ENCODE data around the gene SERPING1.
A peak's percentile ranks its signal among the peaks of the same experiment; 100 is the strongest.
"Not testable (repeated sequence)": the region's sequence is repeated elsewhere in the genome, so short reads cannot be mapped to it uniquely, and the experiment has no call there.

Gene SERPING1

GRCh38 chr11:57651408-57651807, 53.9 kb downstream of the SERPING1 start:
- peak overlapping the region in 1 of 3 experiments; percentile 28 for H3K27ac Mint-ChIP-seq

GRCh38 chr11:57652230-57652629, 54.7 kb downstream of the SERPING1 start:
- H3K4me3 Mint-ChIP-seq: not testable (repeated sequence)

More at GRCh38 chr11:57651408-57651807, 53.9 kb downstream of the SERPING1 start:
- H3K36me3 Mint-ChIP-seq (ENCODE audit: low read depth): no peaks in the 10 kb centered on the region
- H3K4me3 Mint-ChIP-seq: peak overlapping the region in 1 of 3 experiments; percentile 24
- H3K9me3 Mint-ChIP-seq: no peaks in the 10 kb centered on the region
- no peak for TF ChIP-seq CTCF (IDR thresholded peaks at IDR 0.05; ENCODE audit: unreplicated experiment in 3 of 3)
- H3K4me1 Mint-ChIP-seq: peaks cover 58% of the 10 kb centered on the region
- H3K27me3 Mint-ChIP-seq (ENCODE audit: low read depth): peaks cover 11% of the 10 kb centered on the region

GRCh38 chr11:57652662-57653061, 55.2 kb downstream of the SERPING1 start:
- H3K9me3 Mint-ChIP-seq: no peaks in the 10 kb centered on the region
- H3K36me3 Mint-ChIP-seq (ENCODE audit: low read depth): no peaks in the 10 kb centered on the region
- no peak for TF ChIP-seq CTCF (IDR thresholded peaks at IDR 0.05; ENCODE audit: unreplicated experiment in 3 of 3)
- H3K4me1 Mint-ChIP-seq: peaks cover 55% of the 10 kb centered on the region
- peaks cover 7% of the 10 kb centered on the region for H3K27me3 Mint-ChIP-seq (ENCODE audit: low read depth)
- H3K27ac Mint-ChIP-seq: peak overlapping the region in 1 of 3 experiments; percentile 18
- H3K4me3 Mint-ChIP-seq: peak overlapping the region in 1 of 3 experiments; percentile 5

More at GRCh38 chr11:57652230-57652629, 54.7 kb downstream of the SERPING1 start:
- not testable (repeated sequence) for H3K27ac Mint-ChIP-seq; H3K27me3 Mint-ChIP-seq (ENCODE audit: low read depth); H3K36me3 Mint-ChIP-seq (ENCODE audit: low read depth); H3K9me3 Mint-ChIP-seq
- peaks cover 56% of the 10 kb centered on the region for H3K4me1 Mint-ChIP-seq

- Mint-ChIP-seq H3K36me3 (ENCODE audit: low read depth) (peaks cover under 1% of the 10 kb centered on the region), H3K4me1 (peaks cover 54% of the 10 kb centered on the region), H3K9me3 (no peaks in the 10 kb centered on the region), H3K4me3 (peak overlapping the region in 2 of 3 experiments; percentile 5 to 24), H3K27me3 (ENCODE audit: low read depth) (peaks cover 2% of the 10 kb centered on the region), H3K27ac (peak overlapping the region in 1 of 3 experiments; percentile 18)
- TF ChIP-seq CTCF (IDR thresholded peaks at IDR 0.05; ENCODE audit: unreplicated experiment in 3 of 3): no peak
Measured at GRCh38 chr11:57653163-57653562, 55.7 kb downstream of the SERPING1 start.

- H3K27me3 Mint-ChIP-seq (ENCODE audit: low read depth): no peaks in the 10 kb centered on the region
Measured at GRCh38 chr11:57656885-57657193, 59.4 kb downstream of the SERPING1 start.

GRCh38 chr11:57657194-57658022, 59.9 kb downstream of the SERPING1 start, which contains the start of gene CLP1:
Gene CLP1, plus strand, starts transcription at chr11:57657762. Its CDS starts 1,715 bp downstream, at chr11:57659477.
- Mint-ChIP-seq H3K36me3 (ENCODE audit: low read depth) (peaks cover 25% of the 10 kb centered on the region), H3K27ac (peak within 1 kb of the TSS; percentile 65 to 87 (median 69)), H3K27me3 (ENCODE audit: low read depth) (no peaks in the 10 kb centered on the region), H3K9me3 (no peaks in the 10 kb centered on the region), H3K4me1 (peaks cover 25% of the 10 kb centered on the region), H3K4me3 (peak within 1 kb of the TSS; percentile 96 to 99 (median 97))
- no peak for TF ChIP-seq CTCF (IDR thresholded peaks at IDR 0.05; ENCODE audit: unreplicated experiment in 3 of 3)

More at GRCh38 chr11:57656885-57657193, 59.4 kb downstream of the SERPING1 start:
- TF ChIP-seq CTCF (IDR thresholded peaks at IDR 0.05; ENCODE audit: unreplicated experiment in 3 of 3): no peak
- H3K36me3 Mint-ChIP-seq (ENCODE audit: low read depth): peaks cover 21% of the 10 kb centered on the region
- H3K4me1 Mint-ChIP-seq: peaks cover 25% of the 10 kb centered on the region
- peak overlapping the region; percentile 65 to 87 (median 69) for H3K27ac Mint-ChIP-seq
- H3K4me3 Mint-ChIP-seq: peak overlapping the region; percentile 84 to 99 (median 96)
- H3K9me3 Mint-ChIP-seq: no peaks in the 10 kb centered on the region

All from nephron (organoid).